SHP77 treated with DMSO at 0.1 percent for 48 hours (cell line): Measurements from ENCODE around the gene TMEM51.

Experiments used
- DNase-seq: peaks from one replicate; lab custom pipeline; 2025; lab: John Stamatoyannopoulos, UW

The TMEM51 gene

GRCh38 chr1:15177710-15178166 is 24.2 kb downstream of the TMEM51 start:
- no peak for DNase-seq

GRCh38 chr1:15178571-15179484 is 25.3 kb downstream of the TMEM51 start:
- peak; percentile 78 for DNase-seq

GRCh38 chr1:15179485-15179883 is 25.9 kb downstream of the TMEM51 start:
- no peak for DNase-seq

GRCh38 chr1:15180189-15180588 is 26.6 kb downstream of the TMEM51 start:
- DNase-seq = no peak

GRCh38 chr1:15180945-15181523 is 27.5 kb downstream of the TMEM51 start:
- DNase-seq = no peak

GRCh38 chr1:15181564-15181963 is 28.0 kb downstream of the TMEM51 start:
- no peak for DNase-seq

- no peak for DNase-seq
Observed at GRCh38 chr1:15184436-15185241, 31.1 kb downstream of the TMEM51 start.

- no peak for DNase-seq
Observed at GRCh38 chr1:15185617-15186016, 32.1 kb downstream of the TMEM51 start.

- DNase-seq = no peak
Observed at GRCh38 chr1:15186073-15186845, 32.7 kb downstream of the TMEM51 start.

GRCh38 chr1:15186846-15187151 is 33.3 kb downstream of the TMEM51 start:
- DNase-seq = no peak

- DNase-seq = no peak
Observed at GRCh38 chr1:15187175-15188129, 33.9 kb downstream of the TMEM51 start.

GRCh38 chr1:15188130-15188524 is 34.6 kb downstream of the TMEM51 start:
- DNase-seq = no peak

GRCh38 chr1:15188678-15189077 is 35.1 kb downstream of the TMEM51 start:
- DNase-seq = no peak

GRCh38 chr1:15189692-15190370 is 36.3 kb downstream of the TMEM51 start:
- DNase-seq = no peak

- DNase-seq = no peak
Observed at GRCh38 chr1:15191267-15191666, 37.7 kb downstream of the TMEM51 start.

- no peak for DNase-seq
Observed at GRCh38 chr1:15191770-15192169, 38.2 kb downstream of the TMEM51 start.

- DNase-seq = no peak
Observed at GRCh38 chr1:15192916-15193550, 39.5 kb downstream of the TMEM51 start.

- DNase-seq = no peak
Observed at GRCh38 chr1:15195420-15196052, 42.0 kb downstream of the TMEM51 start.

GRCh38 chr1:15196069-15196468 is 42.5 kb downstream of the TMEM51 start:
- DNase-seq = no peak
